HG02798 (cell line): ENCODE measurements around the gene KLHL6.
"Not testable (repeated sequence)": the region's sequence is repeated elsewhere in the genome, so short reads cannot be mapped to it uniquely, and the experiment has no call there.

Experiments
- ATAC-seq: cut with Tn5 transposase; IDR thresholded peaks from one replicate; pipeline ENCODE4 v1.9.1; 2021; ENCODE audit warnings: mild to moderate bottlenecking; ENCODE audit not compliant: unreplicated experiment, poor library complexity

Gene KLHL6

DNA sequence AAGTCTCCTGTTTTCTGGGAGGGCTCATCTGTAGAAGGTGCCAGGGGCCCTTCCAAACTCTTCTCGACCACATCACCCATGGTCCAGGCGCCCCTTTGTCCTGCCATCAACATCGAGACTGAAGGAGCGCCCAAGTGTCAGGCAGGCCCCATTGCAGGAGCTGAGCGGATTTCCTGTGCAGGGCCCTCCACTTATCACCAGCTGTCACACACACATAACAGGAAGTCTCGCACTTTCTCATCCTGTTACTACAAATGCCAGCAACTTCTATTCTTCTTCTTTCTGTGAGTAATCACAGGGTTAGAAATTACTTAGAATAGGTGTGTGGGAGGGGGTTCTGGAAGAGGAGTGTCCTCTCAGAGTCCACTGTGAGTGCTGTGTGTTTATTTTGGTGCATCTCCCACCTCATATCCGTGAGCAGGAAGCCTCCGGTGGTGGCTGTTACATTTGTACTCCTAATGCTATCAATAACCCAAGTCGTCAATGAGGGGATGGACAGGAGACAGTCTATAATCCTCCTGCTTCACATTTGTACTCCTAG lies at the start of gene KLHL6:
KLHL6 (minus strand) TSS at position 166 of the 541 bp plus-strand sequence; CDS start at position 113, 53 bp downstream.
- peak; percentile 87 for ATAC-seq

DNA sequence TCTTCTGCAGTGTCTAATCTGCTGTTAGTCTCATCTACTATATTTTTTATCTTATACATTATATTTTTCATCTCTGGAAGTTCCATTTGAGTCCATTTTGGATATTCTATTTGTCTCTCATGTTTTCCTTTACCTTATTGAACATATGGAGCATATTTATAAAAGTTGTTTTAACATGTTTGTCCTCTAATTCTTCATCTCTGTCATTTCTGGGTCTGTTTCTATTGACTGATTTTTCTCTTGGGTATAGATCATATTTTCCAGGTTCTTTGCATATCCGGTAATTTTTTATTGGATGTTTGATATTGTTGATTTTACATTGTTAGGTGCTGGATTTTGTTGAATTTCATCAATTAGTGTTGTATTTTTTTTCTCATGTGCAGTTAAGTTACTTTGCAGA lies 42.5 kb upstream of the KLHL6 start:
- no peak for ATAC-seq

DNA sequence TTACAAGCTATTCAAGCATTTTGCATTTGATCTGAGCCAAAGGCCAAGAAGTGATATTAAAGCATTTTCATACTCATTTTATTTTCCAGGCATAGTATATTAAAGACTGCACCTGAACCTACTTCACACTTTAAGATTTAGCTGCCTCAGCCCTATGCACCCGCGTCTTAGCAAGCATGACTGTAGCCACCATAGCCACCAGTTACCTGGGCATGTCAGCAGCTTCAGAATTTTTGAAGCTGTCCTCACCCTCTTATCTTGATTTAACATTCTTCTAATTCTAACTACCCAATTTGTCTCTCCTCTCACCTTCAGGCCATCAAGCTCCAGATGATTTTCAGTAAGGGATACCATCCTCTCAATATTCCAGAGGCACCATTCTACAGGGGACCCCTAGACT lies 39.1 kb upstream of the KLHL6 start:
- no peak for ATAC-seq

- no peak for ATAC-seq
Observed at GRCh38 chr3:183592821-183593220, 37.3 kb upstream of the KLHL6 start.

DNA sequence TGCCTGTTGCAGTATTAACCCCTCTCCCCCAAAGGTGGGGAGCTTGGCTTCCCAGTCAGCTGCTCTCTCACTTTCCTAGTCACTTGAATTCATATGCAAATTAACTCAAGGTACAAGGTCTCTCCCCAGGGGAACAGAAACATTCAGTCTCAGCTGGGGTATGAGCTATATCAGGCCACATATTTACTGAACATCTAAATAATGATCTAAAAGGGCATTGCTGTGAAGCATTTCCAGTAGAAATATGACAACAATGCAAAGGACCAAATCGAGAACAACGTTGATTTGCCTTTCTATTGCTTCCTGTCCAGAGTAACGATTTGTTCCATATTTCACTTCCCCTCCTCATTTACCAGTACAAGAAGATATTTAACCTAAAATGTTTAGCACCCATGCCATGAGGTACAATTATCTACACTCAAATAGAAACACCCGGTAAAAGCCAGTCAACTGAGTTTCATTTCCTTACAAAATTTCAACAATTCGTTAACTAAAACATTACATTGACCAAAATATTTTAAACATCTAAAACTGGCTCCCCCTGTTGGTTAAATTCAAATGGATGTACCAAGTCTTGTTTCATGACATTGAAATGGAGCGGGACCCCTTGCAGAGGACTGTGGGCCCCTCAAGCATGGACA lies 36.5 kb upstream of the KLHL6 start:
- ATAC-seq = peak; percentile 84

DNA sequence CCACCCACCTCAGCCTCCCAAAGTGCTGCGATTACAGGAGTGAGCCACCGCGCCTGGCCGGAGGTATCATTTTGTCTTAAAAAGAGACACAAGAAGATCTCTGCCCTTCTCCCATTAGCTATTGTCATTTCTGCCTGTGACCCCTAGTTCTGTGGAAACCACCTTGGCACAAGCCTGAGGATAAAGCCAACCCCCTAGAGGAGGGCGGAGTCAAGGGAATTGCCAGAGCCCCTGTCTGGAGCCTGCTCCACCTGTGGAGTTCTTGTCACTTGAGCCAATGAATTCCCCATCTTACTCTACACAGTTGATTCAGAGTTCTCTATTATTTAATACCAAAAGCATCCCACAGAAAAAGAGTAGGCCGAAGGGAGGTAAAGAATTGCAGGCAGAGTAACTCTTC lies 34.9 kb upstream of the KLHL6 start:
- no peak for ATAC-seq

DNA sequence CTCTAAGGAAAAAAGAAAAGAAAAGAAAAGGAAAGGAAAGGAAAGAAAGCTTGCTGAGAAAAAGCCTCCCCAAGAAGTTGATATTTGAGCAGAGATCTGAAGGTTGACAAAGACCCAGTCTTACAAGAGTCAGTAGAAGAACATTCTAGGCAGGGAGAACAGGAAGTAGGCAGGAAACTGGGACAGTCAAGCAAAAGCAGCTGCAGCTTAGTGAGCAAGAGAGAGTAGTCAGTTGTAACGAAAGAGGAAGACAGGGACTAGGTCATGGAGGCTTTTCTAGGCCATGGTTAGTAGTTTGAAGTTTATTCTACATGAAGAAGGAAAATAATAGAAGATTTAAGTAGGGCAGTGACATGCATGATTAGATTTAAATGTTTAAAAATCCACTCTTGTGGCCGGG lies 31.8 kb upstream of the KLHL6 start:
- ATAC-seq = no peak

DNA sequence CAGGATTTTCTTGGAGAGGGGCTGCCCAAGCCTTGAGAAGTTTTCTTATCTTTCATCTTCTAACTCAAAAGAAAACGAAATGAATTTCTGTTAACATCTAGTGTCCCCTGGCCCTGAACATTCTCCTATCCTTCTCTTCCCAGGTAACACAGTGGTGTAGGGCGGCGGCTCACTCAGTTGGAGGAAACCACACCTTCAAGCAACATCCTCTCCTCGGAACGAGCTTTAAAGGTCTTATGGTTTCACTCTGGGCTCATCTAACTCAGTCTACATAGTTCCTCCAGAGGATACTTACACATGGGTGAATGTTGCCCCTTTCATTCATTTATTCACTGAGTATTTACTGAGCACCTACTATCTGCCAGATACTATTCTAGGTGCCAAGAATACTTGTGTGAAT lies 31.0 kb upstream of the KLHL6 start:
- ATAC-seq = no peak

GRCh38 chr3:183584914-183585280 lies 29.4 kb upstream of the KLHL6 start:
- no peak for ATAC-seq

DNA sequence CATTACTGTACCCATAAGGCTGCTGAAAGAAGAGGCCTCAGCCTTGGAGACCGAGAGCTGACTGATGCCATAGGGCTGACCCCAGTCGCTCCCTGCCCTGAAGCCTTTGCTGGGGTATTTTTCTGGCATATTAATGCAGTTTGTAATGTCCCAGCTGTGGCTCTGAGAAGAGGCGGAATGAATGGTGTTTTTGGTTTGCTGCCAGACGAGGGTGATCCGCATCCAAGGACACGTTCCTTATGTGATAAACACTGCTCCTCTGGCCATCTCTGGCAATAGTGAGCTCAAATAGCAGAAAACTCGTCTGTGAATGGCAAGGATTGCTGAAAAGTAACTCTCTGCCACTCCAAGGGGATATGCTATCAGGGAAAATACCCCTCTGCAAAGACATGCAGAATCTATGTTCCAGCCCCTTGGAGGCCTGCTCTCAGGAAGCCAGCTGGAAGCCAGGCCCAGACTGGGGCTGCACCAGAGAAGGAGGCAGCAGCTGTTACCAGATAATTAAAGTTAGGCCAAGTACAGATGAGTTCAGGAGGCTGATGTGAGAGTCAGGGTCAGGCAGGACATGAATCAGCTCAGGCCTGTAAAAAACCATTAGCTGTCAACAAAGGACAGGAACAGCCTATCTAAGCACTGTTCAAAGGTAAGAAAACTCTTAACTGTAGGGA lies 28.9 kb upstream of the KLHL6 start:
- ATAC-seq = no peak

- no peak for ATAC-seq
Observed at GRCh38 chr3:183583331-183584245, 28.1 kb upstream of the KLHL6 start.

- ATAC-seq = no peak
Observed at GRCh38 chr3:183582161-183582560, 26.7 kb upstream of the KLHL6 start.

- ATAC-seq = no peak
Observed at GRCh38 chr3:183581496-183582155, 26.1 kb upstream of the KLHL6 start.

DNA sequence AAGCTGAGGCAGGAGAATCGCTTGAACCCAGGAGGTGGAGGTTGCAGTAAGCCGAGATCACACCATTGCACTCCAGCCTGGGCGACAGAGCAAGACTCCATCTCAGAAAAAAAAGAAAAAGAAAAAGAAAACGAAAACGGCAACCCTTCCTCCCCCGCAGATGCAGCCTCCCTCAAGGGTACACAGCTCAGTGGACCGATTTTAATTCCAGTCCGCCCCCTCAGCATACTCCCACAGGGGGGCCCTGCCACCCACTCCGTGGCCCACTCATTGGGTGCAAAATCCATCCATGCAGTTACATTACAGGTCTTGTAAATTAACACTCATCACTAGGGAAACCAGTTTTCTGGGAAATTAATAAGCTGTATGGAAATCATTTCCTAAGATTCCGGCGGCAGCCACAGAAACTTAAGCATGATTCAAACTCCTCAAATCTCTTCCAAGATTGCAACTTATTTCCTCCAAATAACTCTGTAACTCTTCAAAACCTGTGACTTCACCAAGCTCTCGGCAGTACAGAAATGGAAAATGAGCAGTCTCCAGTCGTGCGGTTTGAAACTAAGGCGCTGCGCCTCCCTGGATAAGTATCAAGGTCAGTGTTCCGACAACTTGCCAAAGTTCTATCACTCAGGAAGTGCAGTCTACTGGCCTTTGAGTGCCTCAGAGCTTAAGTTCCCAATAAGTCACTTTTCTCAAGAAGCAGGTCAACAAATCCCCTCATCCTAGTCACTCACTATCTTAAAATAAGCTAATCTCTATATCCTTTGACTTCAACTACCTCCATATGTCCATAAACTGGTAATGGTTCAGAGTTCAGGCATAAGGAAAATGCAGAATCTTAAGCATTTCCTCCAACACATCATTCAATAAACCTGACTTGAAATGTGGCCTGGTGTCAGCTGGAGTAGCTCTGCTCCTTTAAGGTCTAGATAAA lies 24.7 kb upstream of the KLHL6 start:
- ATAC-seq = no peak

DNA sequence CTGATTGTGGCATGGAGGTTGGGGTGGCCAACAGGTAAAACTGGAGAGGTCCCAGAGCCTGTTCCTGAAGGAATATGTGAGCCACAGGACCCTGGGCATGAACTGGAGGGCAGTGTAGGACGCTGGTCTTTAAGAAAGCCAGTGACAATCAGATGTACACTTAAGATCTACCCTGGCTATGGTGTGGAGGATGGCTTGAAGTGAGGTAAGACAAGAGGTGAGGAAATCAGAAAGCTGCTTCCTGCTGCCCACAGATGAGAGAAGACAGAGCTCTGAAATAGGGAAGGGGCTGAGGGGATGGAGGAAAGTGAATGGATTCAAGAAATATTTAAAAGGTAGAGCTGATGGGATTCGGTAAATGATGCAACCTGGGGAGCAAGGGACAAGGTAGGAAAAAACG lies 22.7 kb upstream of the KLHL6 start:
- no peak for ATAC-seq

DNA sequence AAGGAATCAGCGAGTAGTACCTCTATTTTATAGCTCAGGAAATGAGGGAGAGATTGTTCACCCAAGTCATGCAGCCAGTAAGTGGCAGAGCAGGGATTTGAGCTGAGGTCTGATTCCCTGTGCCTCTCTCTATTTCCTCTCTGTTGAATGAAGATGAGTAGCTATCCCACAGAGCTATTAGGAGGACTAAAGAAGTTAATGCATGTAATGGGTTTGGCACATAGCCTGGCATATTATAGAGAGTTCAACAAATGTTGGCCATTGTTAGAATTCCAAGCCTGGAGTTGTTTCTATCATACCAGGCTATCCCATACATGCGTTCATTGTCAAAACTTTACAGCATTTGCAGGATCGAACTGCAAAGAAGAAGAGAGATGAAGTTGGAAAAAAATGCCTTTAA lies 21.8 kb upstream of the KLHL6 start:
- ATAC-seq = no peak

- ATAC-seq = no peak
Observed at GRCh38 chr3:183576487-183577107, 21.1 kb upstream of the KLHL6 start.

- peak; percentile 32 for ATAC-seq
Observed at GRCh38 chr3:183572935-183573334, 17.4 kb upstream of the KLHL6 start.

DNA sequence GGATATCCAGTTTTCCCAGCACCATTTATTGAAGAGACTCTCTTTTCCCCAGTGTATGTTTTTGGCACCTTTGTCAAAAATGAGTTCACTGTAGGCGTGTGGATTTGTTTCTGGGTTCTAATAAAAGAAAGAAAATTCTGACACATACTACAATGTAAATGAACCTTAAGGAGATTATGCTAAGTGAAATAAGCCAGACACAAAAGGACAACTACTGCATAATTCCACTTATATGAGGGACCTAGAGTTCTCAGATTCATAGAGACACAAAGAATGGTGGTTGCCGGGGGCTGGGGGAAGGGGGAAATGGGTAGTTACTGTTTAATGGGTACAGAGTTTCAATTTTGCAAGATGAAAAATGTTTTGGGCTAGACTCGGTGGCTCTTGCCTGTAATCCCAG lies 14.7 kb upstream of the KLHL6 start:
- not testable (repeated sequence) for ATAC-seq
